ENCODE data around the gene ARHGAP26.

- TF ChIP-seq EP300 (IDR thresholded peaks at IDR 0.05): no peak
- no peak for TF ChIP-seq CTCF (IDR thresholded peaks at IDR 0.05)
- no peak for TF ChIP-seq POLR2A (IDR thresholded peaks at IDR 0.05)
Measured at GRCh38 chr5:143021595-143021994, 251.4 kb downstream of the ARHGAP26 start.
